Measurements from ENCODE around the gene STARD3. TPM values are rescaled to one million over a fixed set of nuclear protein-coding genes. Genes with fewer than 3 reads are reported as not detected.
A peak's percentile ranks its signal among the peaks of the same experiment; 100 is the strongest.

STARD3 gene
- total and polyA plus RNA-seq, 2 of the 13 experiments (the other 11 are each of a cell fraction or from before 2014, with no cell fraction given) = 34.6 to 100 TPM

- peak; percentile 90 for TF ChIP-seq THAP11 (CRISPR knock-in tag; IDR thresholded peaks at IDR 0.05)
- TF ChIP-seq KLF12 (CRISPR knock-in tag; IDR thresholded peaks at IDR 0.05; ENCODE audit: borderline replicate concordance) = peak; percentile 70; the same call in 1 of the 2 replicates
- no peak for TF ChIP-seq CHD4 (IDR thresholded peaks at IDR 0.05; ENCODE audit: borderline replicate concordance, low read length)
- TF ChIP-seq CBX1 (IDR thresholded peaks at IDR 0.05; ENCODE audit: low read depth) = peak; percentile 92
- TF ChIP-seq ZNF710 (CRISPR knock-in tag; IDR thresholded peaks at IDR 0.05; ENCODE audit: borderline replicate concordance) = peak; percentile 45; the same call in 1 of the 2 replicates
- peak; percentile 96 for TF ChIP-seq GABPB1 (CRISPR knock-in tag; IDR thresholded peaks at IDR 0.05)
- peak; percentile 89 for TF ChIP-seq GABPA (IDR thresholded peaks at IDR 0.05; ENCODE audit: low read depth, low read length)
- peak; percentile 89 for TF ChIP-seq GABPA (CRISPR knock-in tag; IDR thresholded peaks at IDR 0.05; ENCODE audit: low read depth)
- TF ChIP-seq ZNF136 (CRISPR knock-in tag; IDR thresholded peaks at IDR 0.05; ENCODE audit: low read depth) = no peak
- peak; percentile 66; the same call in 1 of the 2 replicates for TF ChIP-seq CBFB (CRISPR knock-in tag; IDR thresholded peaks at IDR 0.05)
- no peak for TF ChIP-seq TAF15 (IDR thresholded peaks at IDR 0.05; ENCODE audit: low read depth, low read length, poor library complexity, severe bottlenecking)
- TF ChIP-seq ZNF18 (CRISPR knock-in tag; IDR thresholded peaks at IDR 0.05; ENCODE audit: insufficient replicate concordance) = peak; percentile 49
- no peak for TF ChIP-seq REL (CRISPR knock-in tag; conservative IDR thresholded peaks at IDR 0.05)
- TF ChIP-seq HES4 (CRISPR knock-in tag; IDR thresholded peaks at IDR 0.05; ENCODE audit: borderline replicate concordance) = 0 out of 2 replicates have a peak, but pooled peaks have one; percentile 24
- TF ChIP-seq, protein P1, sequence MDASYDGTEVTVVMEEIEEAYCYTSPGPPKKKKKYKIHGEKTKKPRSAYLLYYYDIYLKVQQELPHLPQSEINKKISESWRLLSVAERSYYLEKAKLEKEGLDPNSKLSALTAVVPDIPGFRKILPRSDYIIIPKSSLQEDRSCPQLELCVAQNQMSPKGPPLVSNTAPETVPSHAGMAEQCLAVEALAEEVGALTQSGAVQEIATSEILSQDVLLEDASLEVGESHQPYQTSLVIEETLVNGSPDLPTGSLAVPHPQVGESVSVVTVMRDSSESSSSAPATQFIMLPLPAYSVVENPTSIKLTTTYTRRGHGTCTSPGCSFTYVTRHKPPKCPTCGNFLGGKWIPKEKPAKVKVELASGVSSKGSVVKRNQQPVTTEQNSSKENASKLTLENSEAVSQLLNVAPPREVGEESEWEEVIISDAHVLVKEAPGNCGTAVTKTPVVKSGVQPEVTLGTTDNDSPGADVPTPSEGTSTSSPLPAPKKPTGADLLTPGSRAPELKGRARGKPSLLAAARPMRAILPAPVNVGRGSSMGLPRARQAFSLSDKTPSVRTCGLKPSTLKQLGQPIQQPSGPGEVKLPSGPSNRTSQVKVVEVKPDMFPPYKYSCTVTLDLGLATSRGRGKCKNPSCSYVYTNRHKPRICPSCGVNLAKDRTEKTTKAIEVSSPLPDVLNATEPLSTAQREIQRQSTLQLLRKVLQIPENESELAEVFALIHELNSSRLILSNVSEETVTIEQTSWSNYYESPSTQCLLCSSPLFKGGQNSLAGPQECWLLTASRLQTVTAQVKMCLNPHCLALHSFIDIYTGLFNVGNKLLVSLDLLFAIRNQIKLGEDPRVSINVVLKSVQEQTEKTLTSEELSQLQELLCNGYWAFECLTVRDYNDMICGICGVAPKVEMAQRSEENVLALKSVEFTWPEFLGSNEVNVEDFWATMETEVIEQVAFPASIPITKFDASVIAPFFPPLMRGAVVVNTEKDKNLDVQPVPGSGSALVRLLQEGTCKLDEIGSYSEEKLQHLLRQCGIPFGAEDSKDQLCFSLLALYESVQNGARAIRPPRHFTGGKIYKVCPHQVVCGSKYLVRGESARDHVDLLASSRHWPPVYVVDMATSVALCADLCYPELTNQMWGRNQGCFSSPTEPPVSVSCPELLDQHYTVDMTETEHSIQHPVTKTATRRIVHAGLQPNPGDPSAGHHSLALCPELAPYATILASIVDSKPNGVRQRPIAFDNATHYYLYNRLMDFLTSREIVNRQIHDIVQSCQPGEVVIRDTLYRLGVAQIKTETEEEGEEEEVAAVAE (CRISPR knock-in tag; IDR thresholded peaks at IDR 0.05; ENCODE audit: borderline replicate concordance) = peak; percentile 40; the same call in 1 of the 2 replicates
- TF ChIP-seq TEAD3 (CRISPR knock-in tag; optimal IDR thresholded peaks at IDR 0.05; ENCODE audit: borderline replicate concordance) = peak; percentile 57
- no peak; the same call in 1 of the 2 replicates for TF ChIP-seq ZNF616 (CRISPR knock-in tag; IDR thresholded peaks at IDR 0.05; ENCODE audit: low read depth)
- TF ChIP-seq ZNF468 (CRISPR knock-in tag; IDR thresholded peaks at IDR 0.05) = no peak
- TF ChIP-seq ZNF543 (CRISPR knock-in tag; IDR thresholded peaks at IDR 0.05) = peak; percentile 97
- TF ChIP-seq, protein P2, sequence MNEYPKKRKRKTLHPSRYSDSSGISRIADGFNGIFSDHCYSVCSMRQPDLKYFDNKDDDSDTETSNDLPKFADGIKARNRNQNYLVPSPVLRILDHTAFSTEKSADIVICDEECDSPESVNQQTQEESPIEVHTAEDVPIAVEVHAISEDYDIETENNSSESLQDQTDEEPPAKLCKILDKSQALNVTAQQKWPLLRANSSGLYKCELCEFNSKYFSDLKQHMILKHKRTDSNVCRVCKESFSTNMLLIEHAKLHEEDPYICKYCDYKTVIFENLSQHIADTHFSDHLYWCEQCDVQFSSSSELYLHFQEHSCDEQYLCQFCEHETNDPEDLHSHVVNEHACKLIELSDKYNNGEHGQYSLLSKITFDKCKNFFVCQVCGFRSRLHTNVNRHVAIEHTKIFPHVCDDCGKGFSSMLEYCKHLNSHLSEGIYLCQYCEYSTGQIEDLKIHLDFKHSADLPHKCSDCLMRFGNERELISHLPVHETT (CRISPR knock-in tag; conservative IDR thresholded peaks at IDR 0.05) = 0 out of 2 replicates have a peak, but pooled peaks have one; percentile 51
Measured at GRCh38 chr17:39636927-39637736, at the start of gene STARD3 (continued).

All from HepG2 (cell line).